CD4-positive, alpha-beta T cell treated with Interleukin-4 for 4 hours (primary cell): ENCODE measurements around the gene PRKG1.
"Not testable (repeated sequence)": the region's sequence is repeated elsewhere in the genome, so short reads cannot be mapped to it uniquely, and the experiment has no call there.

ENCODE experiments used
- DNase-seq: peaks from one replicate; pipeline ENCODE4 v3.0.0-alpha.2; 2020

Gene PRKG1

GRCh38 chr10:51547941-51548340 lies 473.7 kb downstream of the PRKG1 start:
- DNase-seq = no peak

GRCh38 chr10:51552879-51553278 lies 478.6 kb downstream of the PRKG1 start:
- DNase-seq = no peak

- DNase-seq = no peak
Measured at GRCh38 chr10:51564896-51565510, 490.7 kb downstream of the PRKG1 start.

- no peak for DNase-seq
Measured at GRCh38 chr10:51567271-51567670, 493.0 kb downstream of the PRKG1 start.

GRCh38 chr10:51569467-51569866 lies 495.2 kb downstream of the PRKG1 start:
- DNase-seq = no peak

- no peak for DNase-seq
Measured at GRCh38 chr10:51574248-51575048, 500.2 kb downstream of the PRKG1 start.

- DNase-seq = not testable (repeated sequence)
Measured at GRCh38 chr10:51581196-51581595, 506.9 kb downstream of the PRKG1 start.

GRCh38 chr10:51583976-51584375 lies 509.7 kb downstream of the PRKG1 start:
- DNase-seq = no peak

GRCh38 chr10:51585742-51586141 lies 511.5 kb downstream of the PRKG1 start:
- DNase-seq = no peak

- no peak for DNase-seq
Measured at GRCh38 chr10:51588984-51589383, 514.7 kb downstream of the PRKG1 start.

GRCh38 chr10:51590818-51591217 lies 516.5 kb downstream of the PRKG1 start:
- no peak for DNase-seq

- no peak for DNase-seq
Measured at GRCh38 chr10:51596695-51597094, 522.4 kb downstream of the PRKG1 start.

GRCh38 chr10:51599647-51600046 lies 525.4 kb downstream of the PRKG1 start:
- DNase-seq = no peak

- no peak for DNase-seq
Measured at GRCh38 chr10:51602326-51602725, 528.0 kb downstream of the PRKG1 start.

- no peak for DNase-seq
Measured at GRCh38 chr10:51604579-51604978, 530.3 kb downstream of the PRKG1 start.

- DNase-seq = no peak
Measured at GRCh38 chr10:51606825-51607462, 532.7 kb downstream of the PRKG1 start.

GRCh38 chr10:51607463-51607835 lies 533.2 kb downstream of the PRKG1 start:
- no peak for DNase-seq

GRCh38 chr10:51608211-51608610 lies 533.9 kb downstream of the PRKG1 start:
- DNase-seq = no peak

GRCh38 chr10:51615764-51616298 lies 541.5 kb downstream of the PRKG1 start:
- DNase-seq = no peak

- no peak for DNase-seq
Measured at GRCh38 chr10:51617576-51618235, 543.4 kb downstream of the PRKG1 start.

GRCh38 chr10:51619365-51619764 lies 545.1 kb downstream of the PRKG1 start:
- DNase-seq = no peak

GRCh38 chr10:51620131-51620530 lies 545.8 kb downstream of the PRKG1 start:
- no peak for DNase-seq

GRCh38 chr10:51624013-51624412 lies 549.7 kb downstream of the PRKG1 start:
- DNase-seq = no peak
